AG04450 (cell line): ENCODE measurements around the gene HRNR. TPM values are rescaled to one million over a fixed set of nuclear protein-coding genes. Genes with fewer than 3 reads are reported as not detected.

Experiments
- CTCF ChIA-PET: fragments of 300-600, 350-600 bp; formaldehyde crosslinking; extraction: SDS; loops from one replicate; lab custom pipeline; 2022; ENCODE audit warnings: antibody characterized with exemption, inconsistent platforms; lab: Charles Lee
- POLR2A ChIA-PET: fragments of 350-600 bp; formaldehyde crosslinking; extraction: SDS; loops from one replicate; lab custom pipeline; 2021; ENCODE audit warnings: antibody characterized with exemption, inconsistent platforms; lab: Yijun Ruan, JAX
- DNase-seq: peaks from one replicate; pipeline ENCODE4 v3.0.0-alpha.2; 2011; ENCODE audit warnings: low read depth, low spot score
- H3K27ac ChIP-seq: one replicate; pipeline ENCODE4 v1.5.1; 2012; ENCODE audit warnings: low read depth, low read length, control low read depth
- H3K27me3 ChIP-seq: one replicate; pipeline ENCODE4 v1.6.0; 2012; ENCODE audit warnings: low read length; ENCODE audit not compliant: control insufficient read depth, insufficient read depth
- H3K4me3 ChIP-seq: 2 replicates; pipeline ENCODE4 v1.5.1; 2011; ENCODE audit warnings: mild to moderate bottlenecking, low read depth, low read length, control low read depth
- H3K9me3 ChIP-seq: 2 replicates; pipeline ENCODE4 v1.5.1; 2012; ENCODE audit warnings: low read length; ENCODE audit not compliant: control insufficient read depth, insufficient read depth
- polyA plus RNA-seq: library from polyadenylated mRNA; depleted of rRNA; stranded (reverse); fragments of >200 nt; gene quantifications from 2 replicates; pipeline ENCODE4 v1.2.3, GENCODE V29; 2011
- TF ChIP-seq, protein P1 (sequence below): IDR thresholded peaks from 2 replicates; pipeline ENCODE4 v1.5.1; 2011; ENCODE audit warnings: low read depth, low read length, control low read depth, inconsistent platforms

HRNR gene
- polyA plus RNA-seq, 1 experiment: not detected

DNA sequence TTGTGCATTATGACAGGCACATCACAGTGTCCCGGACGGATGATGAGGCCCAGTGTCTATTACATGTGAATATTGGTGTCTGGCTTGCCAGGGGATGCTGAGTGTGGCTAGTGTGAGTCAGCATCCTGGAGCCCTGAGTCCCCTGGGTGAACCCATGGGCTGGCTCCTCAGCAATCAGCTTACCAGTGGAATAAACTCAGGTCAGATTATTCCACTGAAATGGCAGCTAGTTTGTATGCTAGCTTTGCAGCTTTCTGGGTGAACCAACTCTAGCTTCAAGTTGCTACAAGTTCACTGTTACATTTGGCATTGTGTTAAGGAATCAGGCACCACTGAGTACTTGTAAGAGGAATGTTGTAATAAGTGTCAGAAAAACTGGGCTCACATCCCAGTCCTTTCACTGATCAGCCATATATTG lies 41.0 kb downstream of the HRNR start:
- H3K4me3 ChIP-seq: no peak overlapping the region
- POLR2A ChIA-PET: no interaction called here
- no peaks in the 10 kb centered on the region for H3K9me3 ChIP-seq
- no peaks in the 10 kb centered on the region for H3K27me3 ChIP-seq
- H3K27ac ChIP-seq: no peak overlapping the region
- no peak for DNase-seq
- TF ChIP-seq, protein P1, sequence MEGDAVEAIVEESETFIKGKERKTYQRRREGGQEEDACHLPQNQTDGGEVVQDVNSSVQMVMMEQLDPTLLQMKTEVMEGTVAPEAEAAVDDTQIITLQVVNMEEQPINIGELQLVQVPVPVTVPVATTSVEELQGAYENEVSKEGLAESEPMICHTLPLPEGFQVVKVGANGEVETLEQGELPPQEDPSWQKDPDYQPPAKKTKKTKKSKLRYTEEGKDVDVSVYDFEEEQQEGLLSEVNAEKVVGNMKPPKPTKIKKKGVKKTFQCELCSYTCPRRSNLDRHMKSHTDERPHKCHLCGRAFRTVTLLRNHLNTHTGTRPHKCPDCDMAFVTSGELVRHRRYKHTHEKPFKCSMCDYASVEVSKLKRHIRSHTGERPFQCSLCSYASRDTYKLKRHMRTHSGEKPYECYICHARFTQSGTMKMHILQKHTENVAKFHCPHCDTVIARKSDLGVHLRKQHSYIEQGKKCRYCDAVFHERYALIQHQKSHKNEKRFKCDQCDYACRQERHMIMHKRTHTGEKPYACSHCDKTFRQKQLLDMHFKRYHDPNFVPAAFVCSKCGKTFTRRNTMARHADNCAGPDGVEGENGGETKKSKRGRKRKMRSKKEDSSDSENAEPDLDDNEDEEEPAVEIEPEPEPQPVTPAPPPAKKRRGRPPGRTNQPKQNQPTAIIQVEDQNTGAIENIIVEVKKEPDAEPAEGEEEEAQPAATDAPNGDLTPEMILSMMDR: no peak
- CTCF ChIA-PET: interaction anchor here (4.8 to 5.7 kb wide), 2 partner anchors 41 to 132 kb away, joined by 36 to 98 read pairs; no protein-coding TSS in a partner anchor

DNA sequence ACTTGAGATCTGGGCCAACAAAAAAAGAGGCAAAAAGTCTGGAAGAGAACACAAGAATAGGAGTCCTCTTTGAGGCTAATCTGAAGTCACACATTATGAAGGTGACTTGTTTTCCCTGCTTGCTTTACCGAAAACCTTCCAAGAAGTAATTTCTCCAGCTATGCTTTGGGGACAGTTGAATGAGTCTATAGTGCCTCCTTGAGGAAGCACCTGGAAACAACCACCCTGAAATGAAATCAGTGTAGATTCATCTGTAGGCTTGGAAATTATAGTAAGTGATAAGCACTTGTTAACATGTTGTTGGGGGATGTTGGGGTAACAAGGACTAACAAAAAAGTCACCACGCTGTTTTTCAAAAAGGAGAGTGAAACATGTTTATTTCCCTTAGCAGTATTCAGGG lies 41.6 kb downstream of the HRNR start:
- no peak overlapping the region for H3K4me3 ChIP-seq
- no peaks in the 10 kb centered on the region for H3K27me3 ChIP-seq
- no peaks in the 10 kb centered on the region for H3K9me3 ChIP-seq
- POLR2A ChIA-PET: no interaction called here
- TF ChIP-seq, protein P1: 0 out of 2 replicates have a peak, but pooled peaks have one; percentile 11
- no peak overlapping the region for H3K27ac ChIP-seq
- CTCF ChIA-PET: interaction anchor here (4.8 to 5.7 kb wide), 2 partner anchors 41 to 131 kb away, joined by 36 to 98 read pairs; no protein-coding TSS in a partner anchor
- DNase-seq: no peak

DNA sequence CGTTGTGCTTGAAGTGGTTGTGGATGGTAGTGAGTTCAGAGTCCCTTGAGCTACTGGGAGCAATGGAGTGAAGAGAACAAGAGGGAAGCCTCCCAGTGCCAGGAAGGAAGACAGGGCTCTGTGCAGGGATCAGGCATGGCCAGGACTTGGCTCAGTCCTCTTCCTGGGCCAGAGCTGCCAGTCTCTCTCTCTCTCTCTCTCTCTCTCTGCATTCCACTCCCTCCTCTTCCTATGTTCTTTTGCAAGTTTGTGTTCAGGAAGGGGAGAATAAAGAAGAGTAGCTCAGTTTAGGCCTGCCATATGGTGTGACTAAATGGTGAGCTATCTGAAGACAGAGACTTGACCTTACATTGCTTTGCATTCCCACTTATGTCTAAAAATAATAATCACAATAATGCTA lies 44.4 kb downstream of the HRNR start:
- POLR2A ChIA-PET: no interaction called here
- Histone ChIP-seq H3K9me3 (no peaks in the 10 kb centered on the region), H3K4me3 (no peak overlapping the region), H3K27me3 (no peaks in the 10 kb centered on the region), H3K27ac (no peak overlapping the region)
- no peak for DNase-seq
- TF ChIP-seq, protein P1: no peak
- CTCF ChIA-PET: interaction anchor here (0.9 to 1.9 kb wide), 3 partner anchors 9 to 127 kb away, joined by 4 to 5 read pairs (median 4); no protein-coding TSS in a partner anchor

DNA sequence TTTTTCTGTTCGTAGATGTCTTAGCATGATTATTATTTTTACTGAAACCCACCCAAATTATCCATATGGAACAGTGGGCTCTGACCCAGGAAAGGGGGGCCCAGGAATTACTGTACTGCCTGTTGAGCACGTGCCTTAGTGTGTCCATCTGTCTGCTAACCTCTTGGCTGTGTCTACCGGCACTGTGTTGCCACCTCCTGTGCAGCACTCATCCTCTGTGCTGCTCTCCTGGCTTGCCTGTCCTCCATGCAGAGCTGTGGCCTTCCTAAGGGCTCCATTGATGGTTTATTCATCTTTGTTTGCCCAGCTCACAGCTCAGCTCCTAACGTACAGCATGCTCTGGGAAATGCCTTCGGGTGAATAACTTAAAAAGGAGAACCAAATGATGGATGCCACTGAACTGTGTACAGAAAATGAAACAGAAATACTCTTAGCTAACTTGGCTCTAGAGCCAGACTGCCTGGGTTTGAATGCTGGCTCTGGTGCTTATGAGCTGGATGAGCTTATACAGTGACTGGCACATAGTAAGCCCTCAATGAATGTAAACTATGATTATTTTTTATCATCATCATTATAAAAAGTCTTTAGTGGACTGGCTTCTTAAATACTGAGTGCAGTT lies 53.6 kb downstream of the HRNR start:
- ChIA-PET CTCF (interaction anchor here (0.9 kb wide), 1 partner anchor 117 kb away, joined by 3 read pairs; no protein-coding TSS in a partner anchor), POLR2A (no interaction called here)
- H3K27ac ChIP-seq: no peak overlapping the region
- H3K27me3 ChIP-seq: peaks cover 3% of the 10 kb centered on the region
- H3K9me3 ChIP-seq: no peaks in the 10 kb centered on the region
- H3K4me3 ChIP-seq: no peak overlapping the region
- TF ChIP-seq, protein P1: no peak
- DNase-seq: no peak

DNA sequence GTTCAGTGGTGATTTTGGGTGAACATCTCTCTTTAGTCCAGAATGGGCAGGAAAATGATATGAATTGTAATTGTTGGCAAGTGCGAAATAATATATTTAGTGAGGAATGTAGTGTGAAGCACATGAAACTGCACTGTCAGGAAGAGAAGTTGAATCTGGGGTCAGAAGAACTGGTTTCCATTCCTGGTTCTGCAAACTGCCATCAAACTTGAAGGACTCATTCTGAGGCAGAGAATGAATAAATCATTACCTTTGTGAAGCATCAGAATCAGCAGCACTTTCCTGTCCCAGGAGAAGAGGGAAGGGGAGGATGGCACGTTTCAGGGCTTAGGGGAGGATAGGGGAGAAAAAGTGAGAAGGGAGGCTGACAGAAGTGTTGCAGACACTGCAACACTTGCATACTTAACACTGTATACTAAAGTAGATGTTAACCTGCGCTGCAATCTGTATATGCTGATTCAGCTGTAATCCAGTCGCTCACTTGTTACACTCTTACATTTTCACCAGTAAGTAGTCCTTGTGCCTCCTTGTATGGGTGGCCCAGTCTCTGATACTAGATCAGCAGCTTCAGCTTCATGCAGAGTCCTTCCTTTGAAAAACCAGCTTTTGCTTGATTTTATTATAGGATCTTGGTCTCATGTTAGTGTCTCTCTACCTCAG lies 54.5 kb downstream of the HRNR start:
- Histone ChIP-seq H3K4me3 (no peak overlapping the region), H3K27ac (no peak overlapping the region), H3K9me3 (no peaks in the 10 kb centered on the region), H3K27me3 (peaks cover 3% of the 10 kb centered on the region)
- DNase-seq: no peak
- ChIA-PET CTCF (interaction anchor here (0.9 kb wide), 1 partner anchor 116 kb away, joined by 3 read pairs; no protein-coding TSS in a partner anchor), POLR2A (no interaction called here)
- TF ChIP-seq, protein P1: no peak
